ENCODE data around the gene ZNF382. TPM values are rescaled to one million over a fixed set of nuclear protein-coding genes. Genes with fewer than 3 reads are reported as not detected.

The ZNF382 gene
- total RNA-seq, 1 donor from 2014 or later = 22.1 TPM

Other genes with a start within 250 kb of the ZNF382 start
- gene ZFP14, start 226.1 kb upstream of the ZNF382 start, total RNA-seq = 10.6 and 12.3 TPM in 2 replicates
- gene ZFP82, start 186.7 kb upstream of the ZNF382 start, total RNA-seq = 19.0 and 19.1 TPM in 2 replicates
- gene ZNF566, start 115.8 kb upstream of the ZNF382 start, total RNA-seq = 20.8 and 26.9 TPM in 2 replicates
- gene ZNF260, start 77.0 kb upstream of the ZNF382 start, total RNA-seq = 32.1 and 46.4 TPM in 2 replicates
- gene ZNF529, start 32.0 kb upstream of the ZNF382 start, total RNA-seq = 19.7 and 19.9 TPM in 2 replicates
- gene ZNF461, start 61.5 kb downstream of the ZNF382 start, total RNA-seq = 7.7 and 10.2 TPM in 2 replicates
- 8.6 and 10.3 TPM in 2 replicates for gene ZNF567, start 82.3 kb downstream of the ZNF382 start, total RNA-seq
- 13.5 and 16.7 TPM in 2 replicates for gene ZNF850, start 167.5 kb downstream of the ZNF382 start, total RNA-seq
- 11.3 and 12.5 TPM in 2 replicates for gene ZNF790, start 233.1 kb downstream of the ZNF382 start, total RNA-seq
- 8.7 and 10.2 TPM in 2 replicates for gene ZNF345, start 245.6 kb downstream of the ZNF382 start, total RNA-seq